Suppressor macrophage treated with lipopolysaccharide for 1 hour (primary cell): Measurements from ENCODE around the gene RBM26.

Source experiments
- DNase-seq, 3 donors: peaks; one replicate each; pipeline ENCODE4 v3.0.0-alpha.2; 2020 to 2022

Gene RBM26

GRCh38 chr13:79419365-79419764 is 13.3 kb upstream of the RBM26 start:
- DNase-seq = no peak

- DNase-seq = no peak
These were observed 11.7 kb upstream of the RBM26 start for GRCh38 chr13:79417741-79418140.

DNA sequence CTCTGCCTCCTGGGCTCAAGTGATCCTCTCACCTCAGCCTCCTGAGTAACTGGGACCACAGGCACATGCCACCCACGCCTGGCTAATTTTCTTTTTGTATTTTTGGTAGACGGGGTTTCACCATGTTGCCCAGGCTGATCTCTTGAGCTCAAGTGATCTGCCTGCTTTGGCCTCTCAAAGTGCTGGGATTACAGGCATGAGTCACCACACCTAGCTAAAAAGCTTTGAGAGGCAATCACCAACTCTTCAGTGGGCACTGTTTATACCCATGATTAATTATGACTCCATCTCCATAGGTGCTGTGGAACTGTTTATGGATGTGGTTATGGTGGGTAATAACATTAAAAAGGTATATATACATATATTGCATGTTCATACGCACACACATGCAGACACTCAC is 7.5 kb upstream of the RBM26 start:
- no peak for DNase-seq

DNA sequence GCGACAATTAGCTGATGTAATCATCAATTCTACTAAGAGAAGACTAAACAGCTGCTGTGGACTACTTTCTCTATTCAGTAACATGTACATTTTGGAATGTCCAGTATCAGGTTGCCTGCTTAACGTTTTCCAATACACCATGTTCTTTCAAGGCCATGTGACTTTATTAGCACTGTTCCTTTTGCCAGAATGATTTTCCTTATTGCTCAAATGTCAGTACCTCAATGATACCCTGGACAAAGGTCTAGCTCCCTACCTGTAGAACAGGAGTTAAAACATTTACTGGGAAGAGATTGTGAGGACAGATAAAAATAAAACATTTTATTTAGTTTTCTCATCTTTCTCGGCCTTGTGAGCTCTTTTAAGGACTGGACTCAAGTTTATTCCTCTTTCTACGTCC is 3.8 kb upstream of the RBM26 start:
- DNase-seq = no peak

DNA sequence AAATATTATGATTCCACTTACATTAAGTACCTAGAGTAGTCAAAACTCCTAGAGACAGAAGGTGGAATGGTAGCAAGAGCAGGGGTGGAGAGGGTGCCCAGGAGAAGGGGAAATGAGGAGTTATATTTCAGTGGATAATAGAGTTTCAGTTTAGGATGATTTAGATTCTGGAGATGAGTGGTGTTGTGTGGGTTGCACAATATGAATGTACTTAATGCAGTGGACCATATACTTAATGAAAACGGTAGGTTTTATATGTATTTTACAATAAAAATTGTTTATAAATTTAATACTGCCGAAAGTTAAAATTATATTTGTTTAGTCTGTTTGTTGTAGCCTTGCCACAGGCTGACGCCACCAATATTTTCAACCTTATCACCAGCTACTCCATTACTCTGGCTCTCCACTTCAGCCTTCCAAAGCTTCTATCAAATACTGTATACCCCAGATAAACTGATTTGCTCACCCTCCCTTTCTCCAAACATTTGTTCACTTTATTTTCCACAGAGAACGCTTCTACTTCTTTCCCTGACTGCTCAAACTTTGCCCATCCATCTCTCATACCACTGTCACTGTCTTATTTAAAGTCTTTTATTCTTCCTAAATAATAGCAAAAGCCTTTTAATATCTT is 1.4 kb upstream of the RBM26 start:
- no peak for DNase-seq

GRCh38 chr13:79406597-79406908 is 498 bp upstream of the RBM26 start:
- DNase-seq = no peak

DNA sequence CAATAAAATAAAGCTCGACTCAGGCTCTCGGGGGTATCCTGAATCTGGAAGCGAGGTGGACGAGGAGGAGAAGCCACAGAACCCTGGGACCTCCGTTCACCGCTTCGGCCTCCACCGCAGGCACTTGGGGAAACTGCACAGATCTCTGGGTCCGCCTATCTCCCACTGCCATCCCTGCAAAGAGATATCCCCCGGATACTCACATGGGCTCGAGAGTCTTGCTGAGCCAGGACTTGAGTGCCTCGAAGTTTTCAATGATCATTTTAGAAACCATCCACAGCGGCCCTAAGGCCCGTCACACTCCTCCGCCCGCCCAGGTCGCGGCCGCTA is 589 bp downstream of the RBM26 start:
- no peak for DNase-seq

DNA sequence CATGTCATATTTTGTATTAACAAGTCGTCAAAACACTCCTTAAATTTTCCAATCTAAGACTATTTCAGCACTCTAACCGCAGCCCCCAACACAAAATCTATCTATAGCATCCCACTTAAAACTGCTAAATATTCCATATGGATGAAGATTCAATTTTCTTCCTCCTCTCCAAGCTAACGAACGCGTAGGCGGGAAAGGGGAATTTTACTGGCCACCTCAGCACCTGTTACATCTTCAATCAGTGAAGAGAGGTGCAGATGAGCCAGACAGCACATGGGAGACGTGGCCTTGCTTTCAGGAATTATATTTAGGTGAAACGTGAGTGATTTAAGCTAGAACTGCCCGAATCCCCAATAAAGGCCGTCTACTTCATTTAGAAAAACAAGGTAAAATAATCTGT is 1.1 kb downstream of the RBM26 start:
- DNase-seq = peak in 2 of 3 donors; percentile 20 to 36

- no peak for DNase-seq
These were observed 1.7 kb downstream of the RBM26 start for GRCh38 chr13:79404361-79404760.

- no peak for DNase-seq
These were observed 2.9 kb downstream of the RBM26 start for GRCh38 chr13:79403113-79403512.

DNA sequence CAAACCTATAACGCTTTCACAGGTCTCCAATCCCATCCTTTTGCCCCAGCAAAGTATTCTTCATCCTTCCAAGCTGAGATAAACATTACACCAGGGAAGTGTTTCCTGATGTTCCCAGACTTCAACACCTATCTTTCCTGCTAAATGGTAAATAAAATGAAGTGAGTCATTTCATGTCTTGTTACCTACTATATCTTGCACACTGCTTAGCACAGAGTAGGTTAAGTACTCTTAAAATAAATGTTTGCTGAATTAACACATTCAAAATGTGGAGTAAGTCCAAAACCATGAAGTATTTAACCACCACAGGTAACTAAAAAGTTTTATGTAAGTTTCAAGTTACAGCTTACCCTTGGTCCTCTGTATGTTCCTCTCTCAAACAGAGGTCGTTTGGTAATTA is 3.4 kb downstream of the RBM26 start:
- DNase-seq = no peak

DNA sequence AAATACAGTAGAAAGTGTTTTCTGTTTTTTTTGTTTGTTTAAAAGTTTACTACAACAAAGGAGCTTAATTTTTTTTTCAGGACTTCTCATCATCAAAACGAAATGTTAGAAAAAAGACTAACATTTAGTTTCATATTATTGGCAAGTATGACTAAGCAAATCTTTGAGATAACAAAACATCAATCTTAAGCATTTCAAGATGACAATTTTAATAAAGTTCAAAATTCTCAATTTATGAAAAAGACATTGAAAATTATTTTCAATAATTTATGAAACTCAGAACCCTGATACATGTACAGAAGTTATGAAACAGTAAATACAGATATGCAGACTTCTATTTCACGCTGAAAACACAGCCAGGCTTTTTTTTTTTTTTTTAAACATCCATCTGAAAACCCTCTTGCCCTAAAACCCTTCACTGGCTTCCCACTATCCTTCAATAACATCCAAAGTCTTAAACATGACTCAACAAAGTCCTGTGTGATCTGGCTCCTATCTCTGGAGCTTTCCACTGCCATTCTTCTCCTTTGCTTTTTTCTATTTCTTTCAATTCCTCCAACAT is 3.9 kb downstream of the RBM26 start:
- no peak for DNase-seq

GRCh38 chr13:79401259-79402070 is 4.6 kb downstream of the RBM26 start:
- DNase-seq = peak in 1 of 3 donors; percentile 26

GRCh38 chr13:79398915-79399314 is 7.1 kb downstream of the RBM26 start:
- no peak for DNase-seq

- DNase-seq = no peak
These were observed 7.9 kb downstream of the RBM26 start for GRCh38 chr13:79398127-79398526.

DNA sequence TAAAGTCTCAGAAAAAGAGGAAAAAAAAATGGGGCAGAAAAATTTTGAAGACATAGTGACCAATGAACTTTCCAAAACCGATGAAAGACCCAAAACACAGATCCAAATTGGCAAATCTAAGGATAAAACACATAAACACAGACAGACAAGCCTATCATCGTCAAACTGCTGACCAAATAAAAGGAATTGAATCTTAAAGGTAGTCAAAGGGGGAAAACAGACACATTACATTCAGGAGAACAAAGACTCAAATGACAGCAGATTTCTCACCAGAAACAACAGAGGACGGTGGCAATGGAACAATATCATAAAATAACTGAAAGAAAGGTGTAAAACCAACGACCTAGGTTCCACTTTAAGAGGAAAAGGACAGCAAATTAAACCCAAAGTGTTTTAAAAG is 10.2 kb downstream of the RBM26 start:
- no peak for DNase-seq

DNA sequence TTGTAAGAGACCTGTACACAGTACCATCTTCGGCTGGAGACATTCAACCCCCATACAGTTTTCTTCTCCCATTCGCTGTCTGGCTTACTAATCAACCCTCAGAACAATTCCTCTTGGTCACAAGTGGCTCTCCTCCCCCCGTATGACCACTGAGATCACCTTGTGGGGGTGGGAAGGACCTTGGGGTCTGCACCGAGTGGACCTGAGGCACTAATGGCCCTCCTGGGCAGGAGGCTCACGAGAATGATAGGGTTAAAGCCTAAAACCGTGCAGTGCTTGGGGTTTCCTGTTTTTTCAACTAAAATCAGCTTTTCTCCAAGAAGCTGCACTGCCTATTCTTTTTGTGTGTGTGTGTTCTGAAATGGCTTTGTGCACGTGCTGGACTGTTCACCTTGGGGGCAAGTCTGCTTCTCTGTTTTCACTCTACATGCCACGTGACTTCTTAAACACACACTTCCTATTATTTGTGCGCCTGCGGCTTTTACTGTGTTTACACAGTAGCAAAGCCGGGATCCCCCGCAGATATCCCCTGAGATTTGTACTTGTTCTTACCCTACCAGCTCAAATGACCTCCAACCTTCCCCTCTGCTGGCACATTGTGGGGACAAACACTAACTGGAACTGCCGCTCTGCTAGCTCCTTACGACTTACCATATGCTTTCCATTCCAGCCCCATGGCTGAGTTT is 12.3 kb downstream of the RBM26 start:
- peak; percentile 55 to 70 (median 55) for DNase-seq

GRCh38 chr13:79392882-79393563 is 13.0 kb downstream of the RBM26 start:
- peak; percentile 20 to 63 (median 63) for DNase-seq

DNA sequence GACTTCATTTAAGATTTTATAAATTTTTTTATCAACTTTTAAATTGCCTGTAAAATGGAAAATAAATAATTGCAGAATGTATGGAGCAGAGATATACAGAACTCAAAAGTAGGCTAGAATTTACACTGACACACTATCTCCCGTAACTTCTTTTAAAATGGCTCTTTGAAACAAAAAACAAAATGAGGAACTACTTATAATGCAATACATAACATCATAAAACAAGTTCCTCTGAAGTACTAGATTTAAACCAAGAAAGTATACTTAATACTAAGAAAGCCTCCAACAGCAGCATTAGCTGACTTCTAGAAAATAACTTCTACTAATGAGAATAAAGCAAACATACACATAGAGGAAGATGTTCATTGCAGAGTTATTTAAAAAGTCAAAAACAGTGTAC is 17.0 kb downstream of the RBM26 start:
- peak in 2 of 3 donors; percentile 59 to 62 for DNase-seq

DNA sequence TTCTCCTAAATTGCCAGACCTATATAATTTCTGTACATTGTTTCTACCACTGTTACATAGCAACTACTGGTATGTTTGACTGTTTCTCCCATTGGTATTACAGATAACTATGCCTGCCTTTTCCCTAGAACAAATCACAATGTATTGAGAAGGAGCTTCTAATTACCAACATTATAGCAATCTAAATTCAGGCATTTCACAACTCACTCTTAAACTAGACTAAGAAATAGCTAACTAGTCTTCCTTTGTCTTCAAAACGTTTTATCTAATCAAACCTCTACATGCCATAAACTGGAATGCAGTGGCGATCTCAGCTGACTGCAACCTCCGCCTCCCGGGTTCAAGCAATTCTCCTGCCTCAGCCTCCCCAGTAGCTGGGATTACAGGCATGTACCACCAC is 18.2 kb downstream of the RBM26 start:
- DNase-seq = no peak

DNA sequence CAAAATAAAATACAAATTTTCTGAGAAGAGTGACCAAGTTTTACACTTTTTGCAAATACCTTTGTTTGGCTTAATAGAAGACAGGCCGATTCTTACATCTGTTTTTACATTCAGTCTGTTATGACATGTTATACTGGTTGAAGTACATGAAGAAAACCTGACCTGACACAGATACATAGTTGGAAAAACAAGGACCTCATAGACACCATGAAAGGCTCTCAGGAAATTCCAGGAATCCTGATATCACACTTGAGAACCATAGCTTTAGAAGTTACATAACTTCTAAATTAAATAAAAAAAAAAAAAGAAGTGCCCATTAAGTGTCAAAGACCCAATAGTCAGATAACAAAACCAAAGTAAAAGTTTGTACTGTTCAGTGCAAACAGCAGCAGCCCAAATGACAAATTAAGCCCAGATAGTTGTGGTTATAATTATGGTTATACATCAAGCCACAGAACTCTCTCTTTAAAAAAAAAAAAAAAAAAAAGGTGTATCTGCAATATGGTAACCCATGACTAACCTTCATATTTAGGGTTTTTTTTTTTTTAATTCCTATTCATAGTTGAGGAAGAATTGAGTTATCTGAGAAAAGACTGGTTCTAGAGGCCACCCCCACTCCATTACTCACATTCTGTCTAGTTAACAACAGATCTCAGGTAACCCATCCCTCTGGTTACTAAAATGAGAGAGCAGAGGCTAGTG is 19.8 kb downstream of the RBM26 start:
- no peak for DNase-seq

- DNase-seq = peak; percentile 34 to 56 (median 49)
These were observed 20.4 kb downstream of the RBM26 start for GRCh38 chr13:79385694-79386093.
